Measurements from ENCODE around the gene OR1N2.
"Not testable (repeated sequence)": the region's sequence is repeated elsewhere in the genome, so short reads cannot be mapped to it uniquely, and the experiment has no call there.

Gene OR1N2

GRCh38 chr9:122552812-122553211, at the start of gene OR1N2:
OR1N2 (plus strand) TSS chr9:122553112; CDS start chr9:122553212, 100 bp downstream.
- DNase-seq (ENCODE audit: low spot score) (no peak), FAIRE-seq (no peak)

DNA sequence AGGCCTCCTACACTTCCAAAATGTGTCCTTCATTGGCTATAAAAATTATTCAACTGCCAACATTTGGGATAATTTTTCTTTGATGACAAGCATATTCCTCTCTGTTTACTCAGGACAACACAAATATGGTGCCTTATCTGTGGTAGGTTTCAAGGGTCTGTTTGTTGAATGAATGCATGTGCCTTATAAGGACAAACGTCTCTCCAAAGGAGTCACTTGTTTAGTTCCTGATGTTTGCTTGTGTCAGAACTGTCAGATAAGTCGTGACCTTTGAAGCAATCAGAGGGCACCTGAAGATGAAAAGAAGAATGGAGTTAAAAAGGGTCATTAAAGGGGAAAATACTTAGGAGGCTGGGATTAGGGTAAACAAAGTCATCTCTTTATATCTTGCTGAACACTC, 45.9 kb upstream of the OR1N2 start:
- FAIRE-seq (no peak), DNase-seq (ENCODE audit: low spot score) (no peak)

GRCh38 chr9:122510502-122510901, 42.4 kb upstream of the OR1N2 start, which contains the start of gene OR1J2:
OR1J2 (plus strand) TSS chr9:122510802; CDS start chr9:122510802, 0 bp downstream.
- DNase-seq (ENCODE audit: low spot score): no peak
- FAIRE-seq: no peak

- no peak for DNase-seq (ENCODE audit: low spot score)
- no peak for FAIRE-seq
Measured at GRCh38 chr9:122518226-122518625, 34.7 kb upstream of the OR1N2 start.

DNA sequence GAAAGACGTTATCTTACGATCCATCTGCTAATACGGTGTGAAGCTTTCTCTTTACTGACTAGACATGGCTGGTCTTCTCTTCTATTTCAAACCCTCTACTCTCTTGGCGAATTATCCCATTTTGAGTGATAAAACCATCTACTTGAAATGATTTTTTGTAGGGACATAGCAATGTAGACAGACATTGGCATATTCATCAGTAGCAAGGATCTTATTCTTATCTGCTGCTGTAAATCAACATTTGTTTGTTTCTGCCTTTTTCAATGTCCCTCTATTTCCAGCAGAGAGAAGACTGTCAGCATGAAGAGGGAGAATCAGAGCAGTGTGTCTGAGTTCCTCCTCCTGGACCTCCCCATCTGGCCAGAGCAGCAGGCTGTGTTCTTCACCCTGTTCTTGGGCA, 34.1 kb upstream of the OR1N2 start, which contains the start of gene OR1J4:
OR1J4 (plus strand) TSS at position 301 of the 400 bp plus-strand sequence; CDS start at position 301, 0 bp downstream.
- no peak for FAIRE-seq

DNA sequence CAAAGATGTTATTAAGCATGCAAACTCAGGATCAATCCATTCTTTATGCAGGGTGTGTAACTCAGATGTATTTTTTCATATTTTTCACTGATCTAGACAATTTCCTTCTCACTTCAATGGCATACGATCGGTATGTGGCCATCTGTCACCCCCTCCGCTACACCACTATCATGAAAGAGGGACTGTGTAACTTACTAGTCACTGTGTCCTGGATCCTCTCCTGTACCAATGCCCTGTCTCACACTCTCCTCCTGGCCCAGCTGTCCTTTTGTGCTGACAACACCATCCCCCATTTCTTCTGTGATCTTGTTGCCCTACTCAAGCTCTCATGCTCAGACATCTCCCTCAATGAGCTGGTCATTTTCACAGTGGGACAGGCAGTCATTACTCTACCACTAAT, 33.5 kb upstream of the OR1N2 start:
- DNase-seq (ENCODE audit: low spot score) (no peak), FAIRE-seq (no peak)

More for the DNA sequence above, 34.1 kb upstream of the OR1N2 start, which contains the start of gene OR1J4:
- no peak for DNase-seq (ENCODE audit: low spot score)

DNA sequence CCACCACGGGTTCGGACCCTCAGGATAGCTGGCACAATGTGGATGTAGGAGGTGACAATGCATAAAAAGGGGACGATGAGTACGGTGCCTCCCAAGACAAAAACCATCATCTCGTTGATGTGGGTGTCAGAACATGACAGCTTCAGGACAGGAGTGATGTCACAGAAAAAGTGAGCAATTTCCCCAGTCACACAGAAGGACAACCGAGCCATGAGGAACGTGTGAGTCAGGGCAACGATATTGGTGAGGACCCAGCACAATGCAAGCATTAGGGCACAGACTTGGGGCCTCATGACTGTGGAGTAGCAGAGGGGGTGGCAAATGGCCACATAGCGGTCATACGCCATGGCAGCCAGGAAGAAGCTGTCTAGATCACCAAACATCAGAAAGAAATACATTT, 26.3 kb upstream of the OR1N2 start:
- DNase-seq (ENCODE audit: low spot score) (no peak), FAIRE-seq (no peak)

- FAIRE-seq: no peak
Measured at GRCh38 chr9:122527193-122527592, 25.7 kb upstream of the OR1N2 start, which contains the start of gene OR1N1. OR1N1 (minus strand) TSS chr9:122527293; CDS start chr9:122527293, 0 bp downstream.

GRCh38 chr9:122531157-122531556, 21.8 kb upstream of the OR1N2 start:
- DNase-seq (ENCODE audit: low spot score); FAIRE-seq: not testable (repeated sequence)

More at GRCh38 chr9:122527193-122527592, 25.7 kb upstream of the OR1N2 start, which contains the start of gene OR1N1:
- DNase-seq (ENCODE audit: low spot score): no peak

- DNase-seq (ENCODE audit: low spot score) (no peak), FAIRE-seq (no peak)
Measured at GRCh38 chr9:122536134-122536533, 16.8 kb upstream of the OR1N2 start.

DNA sequence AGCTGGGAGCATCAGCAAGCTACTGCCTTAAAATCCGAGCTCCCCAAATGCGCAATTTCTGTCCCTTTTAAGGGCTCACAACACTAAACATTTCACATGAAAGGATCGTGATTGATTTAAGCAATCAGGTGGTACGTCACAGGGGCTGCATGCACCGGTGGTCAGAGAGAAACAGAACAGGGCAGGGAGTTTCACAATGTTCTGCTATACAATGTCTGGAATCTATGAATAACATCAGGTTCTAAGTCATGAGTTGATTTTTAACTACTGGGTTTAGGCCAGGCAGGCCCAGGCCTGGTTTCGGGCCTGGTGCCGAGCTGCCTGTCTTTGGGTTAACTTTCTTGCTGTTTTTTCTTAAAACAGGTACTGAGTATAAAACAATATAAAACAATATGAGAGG, 15.8 kb upstream of the OR1N2 start:
- not testable (repeated sequence) for DNase-seq (ENCODE audit: low spot score); FAIRE-seq

GRCh38 chr9:122538757-122539156, 14.2 kb upstream of the OR1N2 start:
- DNase-seq (ENCODE audit: low spot score) (no peak), FAIRE-seq (no peak)

GRCh38 chr9:122546196-122546595, 6.7 kb upstream of the OR1N2 start:
- no peak for DNase-seq (ENCODE audit: low spot score)
- no peak for FAIRE-seq

DNA sequence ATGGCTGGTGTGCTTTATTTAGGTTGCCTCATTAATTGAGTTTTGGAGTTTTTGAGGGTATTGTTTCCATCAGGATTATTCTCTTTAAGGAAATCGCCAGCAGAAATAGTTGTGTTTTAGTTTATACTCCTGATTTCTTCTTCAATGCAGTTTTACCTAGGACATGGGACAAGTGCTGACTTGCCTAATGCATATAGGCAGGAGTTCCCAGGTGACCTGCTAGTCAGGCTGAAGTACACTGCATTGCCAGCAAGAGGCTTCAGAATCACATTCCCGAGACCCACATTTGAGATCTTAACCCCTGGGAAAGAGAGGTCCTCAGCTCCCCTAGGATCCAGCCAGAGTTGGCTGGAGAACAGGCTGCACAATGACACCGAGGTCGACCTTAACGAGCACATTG, 1.5 kb upstream of the OR1N2 start:
- FAIRE-seq: no peak
- DNase-seq (ENCODE audit: low spot score): no peak

- no peak for FAIRE-seq
Measured at GRCh38 chr9:122561446-122561845, 8.5 kb downstream of the OR1N2 start.

DNA sequence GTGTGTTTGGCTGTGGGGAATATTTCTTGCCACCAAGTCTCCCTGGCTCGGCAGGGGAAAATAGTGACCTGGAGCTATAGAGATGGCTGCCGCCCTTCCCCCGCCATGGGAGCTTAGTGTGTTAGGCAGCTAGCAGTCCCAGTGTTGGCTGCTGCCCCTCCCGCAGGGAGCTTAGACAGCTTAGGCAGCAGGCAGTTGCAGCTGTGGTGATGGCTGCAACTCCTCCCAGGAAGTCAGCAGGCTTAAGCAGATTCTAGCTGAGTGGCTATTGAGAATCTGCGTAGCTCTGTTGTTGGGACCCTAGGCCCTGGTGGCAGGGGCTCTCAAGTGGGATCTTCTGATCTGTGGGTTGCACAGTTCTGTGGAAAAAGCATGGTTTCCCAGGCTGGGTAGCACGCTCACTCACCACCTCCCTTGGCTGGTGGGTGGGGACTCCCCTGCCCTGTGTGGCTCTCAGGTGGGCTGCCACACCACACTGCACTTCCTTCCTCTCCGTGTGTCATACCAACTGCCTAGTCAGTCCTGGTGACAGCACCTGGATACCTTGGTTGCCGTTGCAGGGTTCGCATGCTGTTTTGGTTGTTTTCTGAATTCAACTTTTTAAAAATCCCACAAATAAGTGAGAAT, 9.3 kb downstream of the OR1N2 start:
- DNase-seq (ENCODE audit: low spot score): no peak
- no peak for FAIRE-seq

More at GRCh38 chr9:122561446-122561845, 8.5 kb downstream of the OR1N2 start:
- DNase-seq (ENCODE audit: low spot score): no peak

- FAIRE-seq (no peak), DNase-seq (ENCODE audit: low spot score) (no peak)
Measured at GRCh38 chr9:122567901-122568300, 15.0 kb downstream of the OR1N2 start.

- FAIRE-seq (no peak), DNase-seq (ENCODE audit: low spot score) (no peak)
Measured at GRCh38 chr9:122572456-122572855, 19.5 kb downstream of the OR1N2 start.

- FAIRE-seq: no peak
- no peak for DNase-seq (ENCODE audit: low spot score)
Measured at GRCh38 chr9:122579874-122580273, 27.0 kb downstream of the OR1N2 start.

- DNase-seq (ENCODE audit: low spot score): peak; percentile 58
- no peak for FAIRE-seq
Measured at GRCh38 chr9:122580360-122580759, 27.4 kb downstream of the OR1N2 start.

- DNase-seq (ENCODE audit: low spot score); FAIRE-seq: not testable (repeated sequence)
Measured at GRCh38 chr9:122583284-122583683, 30.4 kb downstream of the OR1N2 start, which contains the start of gene OR1L8. OR1L8 (minus strand) TSS chr9:122583384; CDS start chr9:122568477, 14,907 bp downstream.
